GM19328 (cell line): ENCODE data around the gene GJA5.
"Not testable (repeated sequence)": the region's sequence is repeated elsewhere in the genome, so short reads cannot be mapped to it uniquely, and the experiment has no call there.

ENCODE experiments used
- ATAC-seq: cut with Tn5 transposase; IDR thresholded peaks from one replicate; pipeline ENCODE4 v1.9.1; 2021; ENCODE audit warnings: mild to moderate bottlenecking, moderate library complexity; ENCODE audit not compliant: unreplicated experiment

The GJA5 gene

GRCh38 chr1:147734291-147734841 lies 26.0 kb downstream of the GJA5 start:
- ATAC-seq = not testable (repeated sequence)

- no peak for ATAC-seq
These were observed 31.1 kb downstream of the GJA5 start for GRCh38 chr1:147729315-147729714.

GRCh38 chr1:147726168-147726567 lies 34.2 kb downstream of the GJA5 start:
- no peak for ATAC-seq

- ATAC-seq = no peak
These were observed 34.7 kb downstream of the GJA5 start for GRCh38 chr1:147725685-147726084.

- ATAC-seq = no peak
These were observed 36.6 kb downstream of the GJA5 start for GRCh38 chr1:147723691-147724323.

GRCh38 chr1:147722124-147722523 lies 38.3 kb downstream of the GJA5 start:
- ATAC-seq = no peak

- no peak for ATAC-seq
These were observed 38.7 kb downstream of the GJA5 start for GRCh38 chr1:147721716-147722115.

GRCh38 chr1:147720557-147720956 lies 39.8 kb downstream of the GJA5 start:
- no peak for ATAC-seq

GRCh38 chr1:147719711-147720225 lies 40.6 kb downstream of the GJA5 start:
- ATAC-seq = no peak

GRCh38 chr1:147719029-147719698 lies 41.2 kb downstream of the GJA5 start:
- ATAC-seq = no peak

GRCh38 chr1:147717706-147718097 lies 42.7 kb downstream of the GJA5 start:
- no peak for ATAC-seq

GRCh38 chr1:147717051-147717705 lies 43.2 kb downstream of the GJA5 start:
- ATAC-seq = no peak

- no peak for ATAC-seq
These were observed 47.8 kb downstream of the GJA5 start for GRCh38 chr1:147712605-147713004.
